ENCODE measurements around the gene CGNL1.

- TF ChIP-seq ZNF138 (tag by site-specific recombination; IDR thresholded peaks at IDR 0.05; ENCODE audit: borderline replicate concordance) (no peak), TCF7L2 (IDR thresholded peaks at IDR 0.05; ENCODE audit: borderline replicate concordance, low read depth, low read length) (no peak)
Measured at GRCh38 chr15:57538821-57539220, 162.5 kb downstream of the CGNL1 start.
